ENCODE data around the gene GSE1. TPM values are rescaled to one million over a fixed set of nuclear protein-coding genes. Genes with fewer than 3 reads are reported as not detected.
A peak's percentile ranks its signal among the peaks of the same experiment; 100 is the strongest.

Gene GSE1
- total and polyA plus RNA-seq, 9 of the 15 experiments (the other 6 are each of a cell fraction or from before 2014, with no cell fraction given): 12.2 to 244 (median 57.9) TPM

- TF ChIP-seq EGR1 (conservative IDR thresholded peaks at IDR 0.05): peak; percentile 79
- TF ChIP-seq NFRKB (IDR thresholded peaks at IDR 0.05; ENCODE audit: low read depth): no peak
- TF ChIP-seq POLR2B (IDR thresholded peaks at IDR 0.05; ENCODE audit: low read depth, partially characterized antibody): peak; percentile 10
- H3K36me3 ChIP-seq (ENCODE audit: control insufficient read depth, insufficient read depth, low read length): peaks cover 74% of the 10 kb centered on the region
- no peak for DNase-seq (ENCODE audit: extremely low read depth in 1 of 4, low spot score in 3 of 4)
- no peaks in the 10 kb centered on the region for H3K27me3 ChIP-seq (ENCODE audit: control insufficient read depth in 2 of 2, insufficient read depth in 2 of 2, low read length in 2 of 2)
- 90% methylated on average over 17 of the region's 18 CpGs for WGBS (ENCODE audit: insufficient coverage, low coverage, missing lambda C conversion rate)
- peaks cover 98% of the 10 kb centered on the region for H3K79me2 ChIP-seq (ENCODE audit: control insufficient read depth, insufficient read depth, low read length)
- no peak overlapping the region for H3K27ac ChIP-seq (ENCODE audit: extremely low read depth, low read depth, low read length)
- no peaks in the 10 kb centered on the region for H3K9me3 ChIP-seq (replicated peaks; ENCODE audit: control insufficient read depth, insufficient read depth, low read depth, low read length)
- POLR2A ChIA-PET: interaction anchor here (0.9 to 1.2 kb wide), 3 partner anchors 17 to 147 kb away, joined by 3 read pairs; no protein-coding TSS in a partner anchor
- FAIRE-seq: no peak
- BruUV-seq (replicated peaks): no TSS peak
- peaks cover 75% of the 10 kb centered on the region for H4K20me1 ChIP-seq (replicated peaks; ENCODE audit: control insufficient read depth, insufficient read depth, low read length)
- peaks cover 17% of the 10 kb centered on the region for H3K9me1 ChIP-seq (ENCODE audit: control insufficient read depth, insufficient read depth, low read length)
- CTCF ChIA-PET (ENCODE audit: low intra/inter-chr PET ratio): no interaction called here
- no peak overlapping the region for H3K4me3 ChIP-seq
- intact Hi-C loops (cut with micrococcal nuclease): no loop called here
- in situ Hi-C loops (cut with MboI): no loop called here
- no peak overlapping the region for H2AFZ ChIP-seq (ENCODE audit: low read depth, low read length)
- peaks cover 39 to 60% of the 10 kb centered on the region in 2 experiments for H3K4me1 ChIP-seq (replicated peaks in 1 of 2; ENCODE audit: control insufficient read depth in 2 of 2, insufficient read depth in 2 of 2, low read length in 2 of 2)
- ATAC-seq: no peak
- no peak overlapping the region for H3K4me2 ChIP-seq (ENCODE audit: insufficient read depth, low read length)
- H3K9ac ChIP-seq (ENCODE audit: insufficient read depth in 1 of 2, low read depth in 2 of 2, low read length in 2 of 2): no peak overlapping the region
These were observed 17.2 kb upstream of the GSE1 start for GRCh38 chr16:85595812-85596502.

DNA sequence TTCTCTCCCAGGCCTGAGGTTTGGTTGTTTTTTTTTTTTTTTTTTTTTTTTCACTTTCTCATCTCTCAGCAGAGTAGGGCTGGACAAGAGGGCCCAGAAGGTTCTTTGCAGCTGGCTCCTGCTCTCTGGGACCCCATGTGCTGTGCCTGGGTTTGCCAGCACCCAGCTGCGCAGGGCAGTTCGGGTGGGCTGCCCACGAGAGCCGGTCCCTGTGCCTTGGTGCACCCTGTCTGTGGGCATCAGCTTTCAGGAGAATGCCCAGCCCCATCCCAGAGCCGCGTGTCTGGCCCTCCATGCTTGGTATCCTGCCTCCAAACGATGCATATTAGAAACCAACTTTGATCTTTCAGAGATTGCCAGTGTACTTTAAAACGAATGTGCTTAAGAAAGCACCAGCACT, 15.0 kb upstream of the GSE1 start:
- Histone ChIP-seq H3K4me2 (ENCODE audit: insufficient read depth, low read length) (no peak overlapping the region), H3K4me1 (replicated peaks in 1 of 2; ENCODE audit: control insufficient read depth in 2 of 2, insufficient read depth in 2 of 2, low read length in 2 of 2) (peaks cover 51 to 68% of the 10 kb centered on the region in 2 experiments), H3K27ac (ENCODE audit: extremely low read depth, low read depth, low read length) (no peak overlapping the region), H3K9me3 (replicated peaks; ENCODE audit: control insufficient read depth, insufficient read depth, low read depth, low read length) (no peaks in the 10 kb centered on the region), H3K36me3 (ENCODE audit: control insufficient read depth, insufficient read depth, low read length) (peaks cover 64% of the 10 kb centered on the region), H2AFZ (ENCODE audit: low read depth, low read length) (no peak overlapping the region), H3K9me1 (ENCODE audit: control insufficient read depth, insufficient read depth, low read length) (peaks cover 20% of the 10 kb centered on the region), H3K4me3 (no peak overlapping the region), H3K9ac (ENCODE audit: insufficient read depth in 1 of 2, low read depth in 2 of 2, low read length in 2 of 2) (peak overlapping the region in 1 of 2 experiments; percentile 76; a peak in 2 of 4 replicates), H3K27me3 (ENCODE audit: control insufficient read depth in 2 of 2, insufficient read depth in 2 of 2, low read length in 2 of 2) (no peaks in the 10 kb centered on the region), H4K20me1 (replicated peaks; ENCODE audit: control insufficient read depth, insufficient read depth, low read length) (peaks cover 76% of the 10 kb centered on the region), H3K79me2 (ENCODE audit: control insufficient read depth, insufficient read depth, low read length) (peaks cover 98% of the 10 kb centered on the region)
- DNase-seq (ENCODE audit: extremely low read depth in 1 of 4, low spot score in 3 of 4) (no peak), ATAC-seq (no peak), FAIRE-seq (no peak)
- no peak for TF ChIP-seq CCAR2 (IDR thresholded peaks at IDR 0.05; ENCODE audit: low read depth, low read length)
- peak; percentile 24 for TF ChIP-seq HMGN3 (IDR thresholded peaks at IDR 0.05; ENCODE audit: borderline replicate concordance, extremely low read depth, insufficient read length, low read depth, low read length)
- peak; percentile 72 for TF ChIP-seq RBM22 (IDR thresholded peaks at IDR 0.05; ENCODE audit: low read depth, low read length, poor library complexity, severe bottlenecking)
- no peak for TF ChIP-seq ELK1 (CRISPR knock-in tag; IDR thresholded peaks at IDR 0.05)
- TF ChIP-seq POLR2G (IDR thresholded peaks at IDR 0.05; ENCODE audit: low read depth, low read length): peak; percentile 56
- no TSS peak for BruUV-seq (replicated peaks)
- ChIA-PET CTCF (ENCODE audit: low intra/inter-chr PET ratio) (no interaction called here), POLR2A (interaction anchor here (0.6 to 1.3 kb wide), 3 partner anchors 8 to 61 kb away, joined by 3 to 6 read pairs (median 4); no protein-coding TSS in a partner anchor)
- 78% methylated on average over 8 of the region's 8 CpGs for WGBS (ENCODE audit: insufficient coverage, low coverage, missing lambda C conversion rate)
- in situ Hi-C loops (cut with MboI): no loop called here
- intact Hi-C loops (cut with micrococcal nuclease): no loop called here
